ENCODE measurements around the gene AMER1.

GRCh38 chrX:64229154-64229553, 23.6 kb upstream of the AMER1 start:
- TF ChIP-seq, protein P1, sequence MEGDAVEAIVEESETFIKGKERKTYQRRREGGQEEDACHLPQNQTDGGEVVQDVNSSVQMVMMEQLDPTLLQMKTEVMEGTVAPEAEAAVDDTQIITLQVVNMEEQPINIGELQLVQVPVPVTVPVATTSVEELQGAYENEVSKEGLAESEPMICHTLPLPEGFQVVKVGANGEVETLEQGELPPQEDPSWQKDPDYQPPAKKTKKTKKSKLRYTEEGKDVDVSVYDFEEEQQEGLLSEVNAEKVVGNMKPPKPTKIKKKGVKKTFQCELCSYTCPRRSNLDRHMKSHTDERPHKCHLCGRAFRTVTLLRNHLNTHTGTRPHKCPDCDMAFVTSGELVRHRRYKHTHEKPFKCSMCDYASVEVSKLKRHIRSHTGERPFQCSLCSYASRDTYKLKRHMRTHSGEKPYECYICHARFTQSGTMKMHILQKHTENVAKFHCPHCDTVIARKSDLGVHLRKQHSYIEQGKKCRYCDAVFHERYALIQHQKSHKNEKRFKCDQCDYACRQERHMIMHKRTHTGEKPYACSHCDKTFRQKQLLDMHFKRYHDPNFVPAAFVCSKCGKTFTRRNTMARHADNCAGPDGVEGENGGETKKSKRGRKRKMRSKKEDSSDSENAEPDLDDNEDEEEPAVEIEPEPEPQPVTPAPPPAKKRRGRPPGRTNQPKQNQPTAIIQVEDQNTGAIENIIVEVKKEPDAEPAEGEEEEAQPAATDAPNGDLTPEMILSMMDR (conservative IDR thresholded peaks at IDR 0.05; ENCODE audit: low read length): peak; percentile 18; the same call in 1 of the 2 replicates
- no peak for TF ChIP-seq EZH2phosphoT487 (IDR thresholded peaks at IDR 0.05; ENCODE audit: borderline replicate concordance)

Data from Loucy (cell line).